Fibroblast of lung (primary cell): ENCODE measurements around the gene TGFB1. TPM values are rescaled to one million over a fixed set of nuclear protein-coding genes. Genes with fewer than 3 reads are reported as not detected.

ENCODE experiments used
- DNase-seq, 2 donors: peaks; one replicate each; pipeline versions ENCODE4 v3.0.0 to v3.0.0-alpha.2; 2010; ENCODE audit warnings: low read depth in 2 of 2
- H2AFZ ChIP-seq: 2 replicates; pipeline ENCODE4 v1.5.1; 2012; ENCODE audit warnings: low read length, control low read depth, inconsistent platforms
- H3K27ac ChIP-seq: 2 replicates; pipeline ENCODE4 v1.5.1; 2011; ENCODE audit warnings: low read length, control low read depth; ENCODE audit not compliant: insufficient read depth
- H3K27me3 ChIP-seq: 2 replicates; pipeline ENCODE4 v1.5.1; 2011; ENCODE audit warnings: mild to moderate bottlenecking, low read length; ENCODE audit not compliant: control insufficient read depth, insufficient read depth
- H3K36me3 ChIP-seq: 2 replicates; pipeline ENCODE4 v1.5.1; 2011; ENCODE audit warnings: low read length; ENCODE audit not compliant: control insufficient read depth, insufficient read depth
- H3K4me1 ChIP-seq: 2 replicates; pipeline ENCODE4 v1.5.1; 2011; ENCODE audit warnings: low read length; ENCODE audit not compliant: control insufficient read depth, insufficient read depth; ENCODE audit errors: extremely low read depth
- H3K4me2 ChIP-seq: 2 replicates; pipeline ENCODE4 v1.5.1; 2011; ENCODE audit warnings: low read length, control low read depth; ENCODE audit not compliant: insufficient read depth; ENCODE audit errors: extremely low read depth
- H3K4me3 ChIP-seq, 4 experiments: fragments of 200-600 bp in 1 of 4; sonication (generic) in 1 of 4; replicated peaks in 1 of 4; 2 replicates each; pipeline ENCODE4 v1.5.1; 2011 to 2016; ENCODE audit warnings: low read length in 4 of 4, low read depth in 3 of 4, mild to moderate bottlenecking in 3 of 4, control low read depth in 2 of 4, inconsistent platforms in 1 of 4, mixed read lengths in 1 of 4; ENCODE audit not compliant: insufficient read depth in 1 of 4; ENCODE audit errors: control extremely low read depth in 1 of 4
- H3K79me2 ChIP-seq: 2 replicates; pipeline ENCODE4 v1.5.1; 2012; ENCODE audit warnings: mild to moderate bottlenecking, low read length, inconsistent platforms; ENCODE audit not compliant: control insufficient read depth, insufficient read depth
- H3K9ac ChIP-seq: 2 replicates; pipeline ENCODE4 v1.5.1; 2011; ENCODE audit warnings: mild to moderate bottlenecking, low read length, control low read depth; ENCODE audit not compliant: insufficient read depth
- H3K9me3 ChIP-seq: 2 replicates; pipeline ENCODE4 v1.5.1; 2012; ENCODE audit warnings: low read depth, low read length; ENCODE audit not compliant: control insufficient read depth, insufficient read depth
- H4K20me1 ChIP-seq: 2 replicates; pipeline ENCODE4 v1.5.1; 2011; ENCODE audit warnings: low read length; ENCODE audit not compliant: control insufficient read depth, insufficient read depth; ENCODE audit errors: extremely low read depth
- CTCF ChIP-seq, 2 donors: IDR thresholded peaks in 1 of 2; conservative IDR thresholded peaks in 1 of 2; 1 replicate in 1 of 2; 2 replicates in 1 of 2; pipeline ENCODE4 v1.5.1; 2011 to 2012; ENCODE audit warnings: low read length in 2 of 2, control low read depth in 1 of 2, inconsistent platforms in 1 of 2, low read depth in 1 of 2, mild to moderate bottlenecking in 1 of 2
- EZH2 ChIP-seq: IDR thresholded peaks from 2 replicates; pipeline ENCODE4 v1.5.1; 2012; ENCODE audit warnings: low read length, control low read depth, mild to moderate bottlenecking; ENCODE audit errors: missing control alignments
- polyA plus RNA-seq, 2 donors: library from polyadenylated mRNA; depleted of rRNA in 1 of 2; stranded (reverse) in 1 of 2; unstranded in 1 of 2; fragments of >200 nt; gene quantifications; 2 replicates each; pipeline ENCODE4 v1.2.1, GENCODE V29; 2011 to 2012; ENCODE audit warnings: missing spikeins in 1 of 2
- total RNA-seq: library from RNA; depleted of rRNA; stranded (reverse); fragments of >200 nt; gene quantifications from 2 replicates; pipeline ENCODE4 v1.2.1, GENCODE V29; 2014

Gene TGFB1
- total and polyA plus RNA-seq, 2 donors (not counting 1 experiment from before 2014, with no cell fraction given) = 4.2 to 14.4 TPM

- TF ChIP-seq EZH2 (no peak), CTCF (conservative IDR thresholded peaks at IDR 0.05 in 1 of 2, IDR thresholded peaks at IDR 0.05 in 1 of 2; ENCODE audit: low read depth in 1 of 2, low read length in 2 of 2) (no peak)
- peak in 1 of 2 donors; percentile 22 for DNase-seq
- no peak overlapping the region for H2AFZ ChIP-seq
Observed at GRCh38 chr19:41327076-41327575, 26.6 kb downstream of the TGFB1 start.

GRCh38 chr19:41325947-41326706 lies 27.6 kb downstream of the TGFB1 start:
- DNase-seq = peak; percentile 40 to 82
- Histone ChIP-seq H3K36me3 (peaks cover 11% of the 10 kb centered on the region), H3K27ac (peak overlapping the region; percentile 97), H4K20me1 (no peaks in the 10 kb centered on the region), H3K79me2 (no peaks in the 10 kb centered on the region), H3K4me1 (peaks cover 62% of the 10 kb centered on the region), H3K9ac (peak overlapping the region; percentile 59), H3K9me3 (no peaks in the 10 kb centered on the region), H3K4me3 (peak overlapping the region in 1 of 4 experiments; percentile 10), H3K4me2 (peak overlapping the region; percentile 69), H3K27me3 (no peaks in the 10 kb centered on the region), H2AFZ (no peak overlapping the region)
- TF ChIP-seq CTCF (conservative IDR thresholded peaks at IDR 0.05 in 1 of 2, IDR thresholded peaks at IDR 0.05 in 1 of 2; ENCODE audit: low read depth in 1 of 2, low read length in 2 of 2) = no peak
- TF ChIP-seq EZH2 = no peak

More at GRCh38 chr19:41327076-41327575, 26.6 kb downstream of the TGFB1 start:
- Histone ChIP-seq H4K20me1 (no peaks in the 10 kb centered on the region), H3K4me3 (no peak overlapping the region), H3K27me3 (no peaks in the 10 kb centered on the region), H3K9ac (no peak overlapping the region), H3K4me2 (no peak overlapping the region), H3K9me3 (no peaks in the 10 kb centered on the region), H3K79me2 (no peaks in the 10 kb centered on the region), H3K36me3 (peaks cover 15% of the 10 kb centered on the region), H3K4me1 (peaks cover 53% of the 10 kb centered on the region), H3K27ac (peak overlapping the region; percentile 15)

GRCh38 chr19:41325640-41325946 lies 28.1 kb downstream of the TGFB1 start:
- no peaks in the 10 kb centered on the region for H3K79me2 ChIP-seq
- H3K27ac ChIP-seq = peak overlapping the region; percentile 97
- no peak for DNase-seq
- H3K4me1 ChIP-seq = peaks cover 64% of the 10 kb centered on the region
- H4K20me1 ChIP-seq = no peaks in the 10 kb centered on the region
- H3K4me2 ChIP-seq = peak overlapping the region; percentile 69
- H3K9ac ChIP-seq = peak overlapping the region; percentile 59
- H3K4me3 ChIP-seq = peak overlapping the region in 1 of 4 experiments; percentile 10
- TF ChIP-seq EZH2 = no peak
- no peaks in the 10 kb centered on the region for H3K27me3 ChIP-seq
- peaks cover 12% of the 10 kb centered on the region for H3K36me3 ChIP-seq
- H2AFZ ChIP-seq = no peak overlapping the region
- H3K9me3 ChIP-seq = no peaks in the 10 kb centered on the region
